Measurements from ENCODE around the gene KCNIP4.

- TF ChIP-seq CTCF (IDR thresholded peaks at IDR 0.05) (no peak), EZH2 (IDR thresholded peaks at IDR 0.05; ENCODE audit: borderline replicate concordance, insufficient read depth, low read depth, low read length, poor library complexity, severe bottlenecking) (no peak)
Measured at GRCh38 chr4:20698382-20698781, 1250.2 kb downstream of the KCNIP4 start.
